ENCODE measurements around the gene PLSCR4. TPM values are rescaled to one million over a fixed set of nuclear protein-coding genes. Genes with fewer than 3 reads are reported as not detected.
A peak's percentile ranks its signal among the peaks of the same experiment; 100 is the strongest.

The PLSCR4 gene
- polyA plus RNA-seq, 2 of the 4 experiments (the other 2 are of a cell fraction) = 8.3 to 17.2 TPM

DNA sequence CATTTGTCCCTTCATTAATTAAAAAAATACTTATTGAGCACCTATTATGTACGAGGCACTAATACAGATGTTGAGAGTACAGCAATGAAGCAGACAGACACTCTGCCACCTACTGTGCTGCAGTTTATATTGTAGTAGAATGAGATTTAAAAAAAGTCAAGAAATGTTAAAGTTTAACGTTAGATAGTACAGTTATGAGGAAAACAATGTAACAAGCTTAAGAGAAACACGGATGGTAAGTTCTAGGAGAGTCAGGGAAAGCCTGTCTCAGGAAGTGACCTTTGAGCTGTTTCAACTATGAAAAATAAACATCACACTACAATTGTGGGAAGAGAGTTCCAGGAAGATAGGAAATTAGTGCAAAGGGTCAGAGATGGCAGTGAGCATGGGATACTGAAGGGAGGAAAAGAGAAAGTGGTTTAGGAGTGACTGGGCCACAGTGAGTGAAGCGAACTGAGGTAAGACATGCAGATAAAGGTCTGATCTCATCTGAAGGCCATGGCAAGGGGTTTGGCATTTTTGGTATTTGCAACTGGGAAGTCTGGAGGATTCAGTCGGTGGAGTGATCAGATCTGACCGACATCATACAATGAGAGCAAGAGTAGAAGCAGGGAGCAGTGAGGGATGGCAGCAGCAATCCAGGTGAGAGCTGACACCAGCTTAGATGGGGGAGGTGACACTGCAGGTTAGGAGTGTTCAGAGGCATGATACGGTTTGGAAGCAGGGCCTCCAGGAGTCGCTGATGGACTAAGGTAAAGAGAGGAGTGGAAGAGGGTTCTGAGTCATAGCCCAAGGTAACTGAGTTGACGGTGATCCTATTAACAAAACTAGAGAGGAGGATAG is 28.5 kb downstream of the PLSCR4 start:
- ATAC-seq = peak; percentile 96 to 99
- Histone ChIP-seq H3K4me1 (peaks cover 43% of the 10 kb centered on the region), H3K9me3 (no peaks in the 10 kb centered on the region), H3K27ac (peak overlapping the region; percentile 82 to 91), H3K4me2 (peak overlapping the region; percentile 82), H3K4me3 (peak overlapping the region; percentile 32)
- ChIA-PET CTCF (interaction anchor here (0.6 to 7.0 kb wide), 14 partner anchors 19 to 371 kb away, joined by 3 to 41 read pairs (median 4); no protein-coding TSS in a partner anchor), POLR2A (interaction anchor here (0.6 to 1.3 kb wide), 4 partner anchors 60 to 247 kb away, joined by 3 to 9 read pairs (median 4); partner anchors contain the start of gene PLSCR2)
- FAIRE-seq = peak; percentile 56
- peak; percentile 27 to 87 for DNase-seq (ENCODE audit: low read depth in 1 of 2, low spot score in 1 of 2)
- TF ChIP-seq FOSB (CRISPR knock-in tag; IDR thresholded peaks at IDR 0.05) (no peak), EHMT2 (IDR thresholded peaks at IDR 0.05; ENCODE audit: low read depth) (no peak), RAD21 (conservative IDR thresholded peaks at IDR 0.05 in 1 of 2, IDR thresholded peaks at IDR 0.05 in 1 of 2) (peak; percentile 77 to 88), SMC3 (IDR thresholded peaks at IDR 0.05) (peak; percentile 62), JUNB (IDR thresholded peaks at IDR 0.05) (0 out of 2 replicates have a peak, but pooled peaks have one; percentile 14), JUN (IDR thresholded peaks at IDR 0.05) (peak; percentile 15 to 38; a peak in 1 of 5 replicates), CTCF (IDR thresholded peaks at IDR 0.05) (peak; percentile 57), FOSL2 (IDR thresholded peaks at IDR 0.05) (no peak), FOSL2 (CRISPR knock-in tag; IDR thresholded peaks at IDR 0.05) (peak; percentile 85), HMGXB4 (CRISPR knock-in tag; IDR thresholded peaks at IDR 0.05; ENCODE audit: borderline replicate concordance) (no peak), ESRRA (IDR thresholded peaks at IDR 0.05; ENCODE audit: borderline replicate concordance, low read length) (no peak), EP300 (IDR thresholded peaks at IDR 0.05) (peak in 1 of 2 experiments; percentile 32; a peak in 1 of 5 replicates), TFCP2L1 (CRISPR knock-in tag; IDR thresholded peaks at IDR 0.05) (no peak), ZNF302 (CRISPR knock-in tag; IDR thresholded peaks at IDR 0.05) (0 out of 2 replicates have a peak, but pooled peaks have one; percentile 4)
- TF ChIP-seq, protein P1, sequence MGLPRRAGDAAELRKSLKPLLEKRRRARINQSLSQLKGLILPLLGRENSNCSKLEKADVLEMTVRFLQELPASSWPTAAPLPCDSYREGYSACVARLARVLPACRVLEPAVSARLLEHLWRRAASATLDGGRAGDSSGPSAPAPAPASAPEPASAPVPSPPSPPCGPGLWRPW (IDR thresholded peaks at IDR 0.05) = no peak
- WGBS (ENCODE audit: missing lambda C conversion rate) = 2% methylated on average over 9 of the region's 9 CpGs

DNA sequence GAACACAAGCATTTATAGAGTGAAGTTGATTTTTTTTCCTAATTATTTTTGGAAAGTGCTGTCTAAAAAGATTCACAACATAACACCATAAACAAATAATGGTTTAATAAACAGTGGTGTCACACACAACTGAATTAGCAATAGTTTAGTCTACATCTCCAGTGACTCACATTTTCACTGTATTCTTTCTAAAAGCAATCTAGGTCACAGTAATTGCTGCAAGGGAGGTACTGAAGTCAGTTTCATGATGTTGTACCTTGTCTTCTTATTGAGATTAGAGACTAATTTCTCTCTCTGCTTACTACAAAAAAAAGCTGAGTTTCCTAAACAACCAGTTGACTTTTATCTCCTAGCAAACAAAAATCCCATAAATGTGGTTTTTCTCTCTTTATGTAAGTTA is 29.6 kb downstream of the PLSCR4 start:
- H3K9me3 ChIP-seq = no peaks in the 10 kb centered on the region
- peak overlapping the region; percentile 69 to 82 for H3K27ac ChIP-seq
- H3K4me2 ChIP-seq = peak overlapping the region; percentile 82
- no peak for ATAC-seq
- POLR2A ChIA-PET = no interaction called here
- no peak for DNase-seq (ENCODE audit: low read depth in 1 of 2, low spot score in 1 of 2)
- H3K4me1 ChIP-seq = peaks cover 43% of the 10 kb centered on the region
- CTCF ChIA-PET = interaction anchor here (1.4 to 7.0 kb wide), 5 partner anchors 32 to 373 kb away, joined by 3 to 41 read pairs (median 9); no protein-coding TSS in a partner anchor
- H3K4me3 ChIP-seq = no peak overlapping the region
- no peak for FAIRE-seq
- no peak for TF ChIP-seq CTCF (IDR thresholded peaks at IDR 0.05)
- no peak for TF ChIP-seq ZFP36 (IDR thresholded peaks at IDR 0.05; ENCODE audit: borderline replicate concordance, partially characterized antibody)
- TF ChIP-seq HDAC2 (IDR thresholded peaks at IDR 0.05) = no peak
- TF ChIP-seq, protein P1 (IDR thresholded peaks at IDR 0.05) = no peak

Data from A549 (cell line).